ENCODE data around the gene SETD3.

Gene SETD3

DNA sequence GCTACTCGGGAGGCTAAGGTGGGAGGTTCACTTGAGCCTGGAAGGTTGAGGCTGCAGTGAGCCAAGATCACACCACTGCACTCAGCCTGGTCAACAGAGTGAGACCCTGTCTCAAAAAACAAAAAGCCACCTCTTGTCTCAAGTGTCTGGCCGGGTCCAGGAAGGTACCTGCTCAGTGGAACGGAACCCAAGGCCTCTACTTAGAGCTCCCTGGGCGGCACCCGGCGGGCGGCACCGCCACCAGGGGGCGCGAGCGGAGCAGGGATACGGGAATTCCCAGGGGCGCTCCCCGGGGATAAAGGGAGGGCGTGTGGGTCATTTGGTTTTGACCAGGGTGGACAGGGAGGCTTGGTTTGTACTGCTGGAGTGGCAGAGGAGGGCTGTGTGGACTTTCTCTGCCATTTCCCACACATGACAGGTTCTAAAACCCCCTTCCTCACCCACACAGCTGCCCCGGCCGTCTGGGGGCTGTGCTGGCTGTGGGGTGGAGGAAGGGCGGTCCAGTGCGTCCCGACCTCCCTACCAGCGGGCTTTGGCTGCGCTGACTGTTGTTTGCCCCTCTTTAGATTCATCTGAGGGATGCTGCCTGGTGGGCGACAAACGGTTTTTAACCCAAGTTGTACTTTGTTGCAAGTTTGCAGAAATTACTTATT, 91.4 kb downstream of the SETD3 start:
- no peak for TF ChIP-seq TAF1 (IDR thresholded peaks at IDR 0.05; ENCODE audit: low read depth)
- TF ChIP-seq CEBPB (IDR thresholded peaks at IDR 0.05) = no peak
- TF ChIP-seq FOXM1 (IDR thresholded peaks at IDR 0.05; ENCODE audit: borderline replicate concordance, low read depth) = no peak
- no peak for TF ChIP-seq CREB1 (IDR thresholded peaks at IDR 0.05; ENCODE audit: low read depth)
- TF ChIP-seq ZBTB7A (IDR thresholded peaks at IDR 0.05; ENCODE audit: low read depth) = 0 out of 2 replicates have a peak, but pooled peaks have one; percentile 23
- no peak for TF ChIP-seq NFIC (IDR thresholded peaks at IDR 0.05)
- TF ChIP-seq RAD21 (IDR thresholded peaks at IDR 0.05; ENCODE audit: low read depth) = peak; percentile 65
- TF ChIP-seq, protein P1, sequence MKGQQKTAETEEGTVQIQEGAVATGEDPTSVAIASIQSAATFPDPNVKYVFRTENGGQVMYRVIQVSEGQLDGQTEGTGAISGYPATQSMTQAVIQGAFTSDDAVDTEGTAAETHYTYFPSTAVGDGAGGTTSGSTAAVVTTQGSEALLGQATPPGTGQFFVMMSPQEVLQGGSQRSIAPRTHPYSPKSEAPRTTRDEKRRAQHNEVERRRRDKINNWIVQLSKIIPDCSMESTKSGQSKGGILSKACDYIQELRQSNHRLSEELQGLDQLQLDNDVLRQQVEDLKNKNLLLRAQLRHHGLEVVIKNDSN (IDR thresholded peaks at IDR 0.05) = no peak
- TF ChIP-seq, protein P2, sequence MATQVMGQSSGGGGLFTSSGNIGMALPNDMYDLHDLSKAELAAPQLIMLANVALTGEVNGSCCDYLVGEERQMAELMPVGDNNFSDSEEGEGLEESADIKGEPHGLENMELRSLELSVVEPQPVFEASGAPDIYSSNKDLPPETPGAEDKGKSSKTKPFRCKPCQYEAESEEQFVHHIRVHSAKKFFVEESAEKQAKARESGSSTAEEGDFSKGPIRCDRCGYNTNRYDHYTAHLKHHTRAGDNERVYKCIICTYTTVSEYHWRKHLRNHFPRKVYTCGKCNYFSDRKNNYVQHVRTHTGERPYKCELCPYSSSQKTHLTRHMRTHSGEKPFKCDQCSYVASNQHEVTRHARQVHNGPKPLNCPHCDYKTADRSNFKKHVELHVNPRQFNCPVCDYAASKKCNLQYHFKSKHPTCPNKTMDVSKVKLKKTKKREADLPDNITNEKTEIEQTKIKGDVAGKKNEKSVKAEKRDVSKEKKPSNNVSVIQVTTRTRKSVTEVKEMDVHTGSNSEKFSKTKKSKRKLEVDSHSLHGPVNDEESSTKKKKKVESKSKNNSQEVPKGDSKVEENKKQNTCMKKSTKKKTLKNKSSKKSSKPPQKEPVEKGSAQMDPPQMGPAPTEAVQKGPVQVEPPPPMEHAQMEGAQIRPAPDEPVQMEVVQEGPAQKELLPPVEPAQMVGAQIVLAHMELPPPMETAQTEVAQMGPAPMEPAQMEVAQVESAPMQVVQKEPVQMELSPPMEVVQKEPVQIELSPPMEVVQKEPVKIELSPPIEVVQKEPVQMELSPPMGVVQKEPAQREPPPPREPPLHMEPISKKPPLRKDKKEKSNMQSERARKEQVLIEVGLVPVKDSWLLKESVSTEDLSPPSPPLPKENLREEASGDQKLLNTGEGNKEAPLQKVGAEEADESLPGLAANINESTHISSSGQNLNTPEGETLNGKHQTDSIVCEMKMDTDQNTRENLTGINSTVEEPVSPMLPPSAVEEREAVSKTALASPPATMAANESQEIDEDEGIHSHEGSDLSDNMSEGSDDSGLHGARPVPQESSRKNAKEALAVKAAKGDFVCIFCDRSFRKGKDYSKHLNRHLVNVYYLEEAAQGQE (IDR thresholded peaks at IDR 0.05; ENCODE audit: low read depth) = no peak
- TF ChIP-seq YY1 (IDR thresholded peaks at IDR 0.05; ENCODE audit: low read depth) = no peak

- TF ChIP-seq NFIC (IDR thresholded peaks at IDR 0.05) = no peak
- TF ChIP-seq EGR1 (IDR thresholded peaks at IDR 0.05) = no peak
- TF ChIP-seq EP300 (IDR thresholded peaks at IDR 0.05; ENCODE audit: borderline replicate concordance) = no peak
- no peak for TF ChIP-seq YY1 (IDR thresholded peaks at IDR 0.05; ENCODE audit: low read depth)
- no peak for TF ChIP-seq CREB1 (IDR thresholded peaks at IDR 0.05; ENCODE audit: low read depth)
- TF ChIP-seq ZBTB7A (IDR thresholded peaks at IDR 0.05; ENCODE audit: low read depth) = no peak
- no peak for TF ChIP-seq TEAD4 (IDR thresholded peaks at IDR 0.05)
- TF ChIP-seq, protein P1 (IDR thresholded peaks at IDR 0.05) = no peak
- no peak for TF ChIP-seq RAD21 (IDR thresholded peaks at IDR 0.05; ENCODE audit: low read depth)
- TF ChIP-seq TCF12 (IDR thresholded peaks at IDR 0.05; ENCODE audit: low read depth) = no peak
- no peak for TF ChIP-seq TAF1 (IDR thresholded peaks at IDR 0.05; ENCODE audit: low read depth)
- no peak for TF ChIP-seq MAX (IDR thresholded peaks at IDR 0.05)
- no peak for TF ChIP-seq FOXM1 (IDR thresholded peaks at IDR 0.05; ENCODE audit: borderline replicate concordance, low read depth)
- TF ChIP-seq, protein P2 (IDR thresholded peaks at IDR 0.05; ENCODE audit: low read depth) = no peak
- no peak for TF ChIP-seq CEBPB (IDR thresholded peaks at IDR 0.05)
Measured at GRCh38 chr14:99388286-99388685, 92.4 kb downstream of the SETD3 start.

- TF ChIP-seq CREB1 (IDR thresholded peaks at IDR 0.05; ENCODE audit: low read depth) (no peak), NFIC (IDR thresholded peaks at IDR 0.05) (no peak), RAD21 (IDR thresholded peaks at IDR 0.05; ENCODE audit: low read depth) (no peak), EGR1 (IDR thresholded peaks at IDR 0.05) (no peak), ZBTB7A (IDR thresholded peaks at IDR 0.05; ENCODE audit: low read depth) (no peak)
Measured at GRCh38 chr14:99387880-99388279, 92.8 kb downstream of the SETD3 start.

- TF ChIP-seq, protein P1 (IDR thresholded peaks at IDR 0.05) = no peak
- TF ChIP-seq CEBPB (IDR thresholded peaks at IDR 0.05) = no peak
- no peak for TF ChIP-seq YY1 (IDR thresholded peaks at IDR 0.05; ENCODE audit: low read depth)
Measured at GRCh38 chr14:99384450-99385417, 95.9 kb downstream of the SETD3 start.

All from Ishikawa (cell line).